Activated T-cell treated with anti-CD3 and anti-CD28 coated beads for 4 hours (primary cell): ENCODE measurements around the gene OAS2.
"Not testable (repeated sequence)": the region's sequence is repeated elsewhere in the genome, so short reads cannot be mapped to it uniquely, and the experiment has no call there.

ENCODE experiments used
- DNase-seq: peaks from one replicate; pipeline ENCODE4 v3.0.0-alpha.2; 2020

OAS2 gene

GRCh38 chr12:112987561-112987960 lies 9.2 kb downstream of the OAS2 start:
- DNase-seq: no peak

DNA sequence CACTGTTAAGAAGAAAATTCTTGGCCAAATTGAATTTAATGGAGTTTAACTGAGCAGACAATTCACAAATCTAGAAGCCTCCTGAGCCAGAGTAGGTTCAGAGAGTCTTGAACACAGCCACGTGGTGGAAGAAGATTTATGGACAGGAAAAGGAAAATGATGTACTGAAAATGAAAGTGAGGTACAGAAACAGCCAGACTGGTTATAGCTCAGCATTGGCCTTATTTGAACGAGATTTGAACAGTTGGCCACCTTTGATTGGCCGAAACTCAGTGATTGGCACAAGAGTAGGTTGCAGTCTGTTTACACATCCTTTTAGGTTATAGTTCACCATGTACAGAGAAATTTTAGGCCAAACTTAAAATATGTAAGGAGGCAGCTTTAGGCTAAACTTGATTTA lies 9.9 kb downstream of the OAS2 start:
- DNase-seq: no peak

DNA sequence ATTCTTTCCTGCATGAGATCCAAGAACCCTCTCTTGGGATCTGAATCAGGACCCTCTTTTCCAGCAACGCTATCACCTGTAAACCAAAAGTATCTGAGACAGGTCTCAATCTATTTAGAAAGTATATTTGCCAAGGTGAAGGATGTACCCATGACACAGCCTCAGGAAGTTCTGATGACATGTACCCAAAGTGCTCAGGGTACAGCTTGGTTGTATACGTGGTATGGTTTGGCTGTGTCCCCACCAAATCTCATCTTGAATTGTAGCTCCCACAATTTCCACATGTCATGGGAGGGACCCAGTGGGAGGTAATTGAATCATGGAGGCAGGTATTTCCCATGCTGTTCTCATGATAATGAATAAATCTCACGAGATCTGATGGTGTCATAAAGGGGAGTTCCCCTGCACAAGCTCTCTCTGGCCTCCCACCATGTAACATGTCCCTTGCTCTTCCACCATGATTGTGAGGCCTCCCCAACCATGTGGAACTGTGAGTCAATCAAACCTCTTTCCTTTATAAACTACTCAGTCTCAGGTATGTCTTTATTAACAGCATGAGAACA lies 10.6 kb downstream of the OAS2 start:
- DNase-seq: not testable (repeated sequence)

- no peak for DNase-seq
These were observed 11.5 kb downstream of the OAS2 start for GRCh38 chr12:112989806-112990205.

GRCh38 chr12:112992541-112993398 lies 14.5 kb downstream of the OAS2 start:
- DNase-seq: peak; percentile 43

- DNase-seq: no peak
These were observed 16.7 kb downstream of the OAS2 start for GRCh38 chr12:112995008-112995407.

- DNase-seq: no peak
These were observed 18.2 kb downstream of the OAS2 start for GRCh38 chr12:112996501-112996900.

DNA sequence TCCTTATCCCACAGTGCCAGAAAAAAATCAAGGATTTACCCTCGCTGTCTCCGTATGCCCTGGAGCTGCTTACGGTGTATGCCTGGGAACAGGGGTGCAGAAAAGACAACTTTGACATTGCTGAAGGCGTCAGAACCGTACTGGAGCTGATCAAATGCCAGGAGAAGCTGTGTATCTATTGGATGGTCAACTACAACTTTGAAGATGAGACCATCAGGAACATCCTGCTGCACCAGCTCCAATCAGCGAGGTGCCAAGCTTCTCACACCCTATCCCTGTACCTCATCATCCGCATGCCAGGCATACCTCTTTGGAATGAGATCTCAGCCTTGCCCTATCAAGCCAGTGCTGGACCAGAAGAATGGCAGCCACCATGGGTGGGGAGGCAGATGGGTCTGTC lies 19.2 kb downstream of the OAS2 start:
- DNase-seq: no peak

- DNase-seq: no peak
These were observed 20.9 kb downstream of the OAS2 start for GRCh38 chr12:112998987-112999767.

DNA sequence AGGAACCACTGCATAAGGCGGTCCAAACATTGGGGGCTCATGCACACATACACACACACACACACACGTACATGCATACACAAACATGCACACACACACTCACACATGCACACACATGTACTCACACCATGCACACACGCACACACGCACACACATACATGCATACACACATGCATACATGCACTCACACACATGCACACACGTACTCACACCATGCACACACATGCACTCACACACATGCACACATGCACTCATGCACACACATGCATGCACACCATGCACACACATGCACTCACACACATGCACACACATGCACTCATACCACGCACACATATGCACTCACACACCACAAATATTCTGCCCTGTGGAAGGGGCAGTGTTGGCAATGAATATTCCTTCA lies 22.1 kb downstream of the OAS2 start:
- no peak for DNase-seq

- DNase-seq: no peak
These were observed 23.8 kb downstream of the OAS2 start for GRCh38 chr12:113002155-113002554.

DNA sequence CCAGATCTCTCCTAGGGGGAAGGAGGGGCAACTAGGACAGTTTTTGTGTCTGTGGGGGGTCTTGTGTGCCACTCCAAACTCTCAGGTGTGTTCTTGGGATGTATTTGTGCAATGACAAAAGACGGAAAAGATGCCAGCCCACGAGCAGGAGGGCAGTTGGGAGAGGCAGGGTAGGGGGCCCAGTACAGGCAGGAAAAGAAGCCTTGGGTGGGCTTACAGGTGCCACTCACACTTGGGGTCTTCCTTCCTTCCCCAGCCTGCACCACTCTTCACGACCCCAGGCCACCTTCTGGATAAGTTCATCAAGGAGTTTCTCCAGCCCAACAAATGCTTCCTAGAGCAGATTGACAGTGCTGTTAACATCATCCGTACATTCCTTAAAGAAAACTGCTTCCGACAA lies 24.4 kb downstream of the OAS2 start:
- no peak for DNase-seq

DNA sequence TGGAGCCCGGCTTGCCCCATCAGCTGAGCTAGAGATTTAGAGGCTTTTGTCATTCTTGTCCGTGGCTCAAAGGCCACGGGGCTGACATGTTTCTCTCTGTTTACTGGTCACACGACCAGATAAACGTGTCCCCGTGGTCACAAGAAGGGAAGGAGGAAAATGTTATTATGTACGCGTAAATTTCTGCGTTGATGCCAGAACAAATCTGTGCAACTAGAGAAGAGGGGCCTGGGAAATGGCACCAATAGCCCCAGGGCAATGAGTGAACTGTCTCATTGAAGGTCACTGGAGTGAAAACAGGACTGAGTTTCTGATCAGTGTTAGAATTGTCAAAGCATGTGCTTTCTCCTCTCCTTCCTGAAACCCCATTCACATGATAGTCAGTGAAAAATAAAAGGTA lies 25.3 kb downstream of the OAS2 start:
- DNase-seq: no peak

GRCh38 chr12:113005762-113006161 lies 27.4 kb downstream of the OAS2 start:
- no peak for DNase-seq

DNA sequence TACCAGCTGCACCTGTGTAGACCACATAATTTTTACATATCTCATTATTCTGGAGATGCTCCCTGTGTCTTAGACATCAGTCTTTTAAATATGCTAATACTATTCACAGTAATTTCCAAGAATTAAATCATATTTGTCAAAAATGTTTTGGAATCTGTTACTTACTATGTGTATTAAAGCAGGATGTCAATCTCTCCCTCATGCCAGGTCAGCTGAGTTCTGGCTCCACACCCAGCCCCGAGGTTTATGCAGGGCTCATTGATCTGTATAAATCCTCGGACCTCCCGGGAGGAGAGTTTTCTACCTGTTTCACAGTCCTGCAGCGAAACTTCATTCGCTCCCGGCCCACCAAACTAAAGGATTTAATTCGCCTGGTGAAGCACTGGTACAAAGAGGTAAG lies 27.9 kb downstream of the OAS2 start:
- DNase-seq: no peak

DNA sequence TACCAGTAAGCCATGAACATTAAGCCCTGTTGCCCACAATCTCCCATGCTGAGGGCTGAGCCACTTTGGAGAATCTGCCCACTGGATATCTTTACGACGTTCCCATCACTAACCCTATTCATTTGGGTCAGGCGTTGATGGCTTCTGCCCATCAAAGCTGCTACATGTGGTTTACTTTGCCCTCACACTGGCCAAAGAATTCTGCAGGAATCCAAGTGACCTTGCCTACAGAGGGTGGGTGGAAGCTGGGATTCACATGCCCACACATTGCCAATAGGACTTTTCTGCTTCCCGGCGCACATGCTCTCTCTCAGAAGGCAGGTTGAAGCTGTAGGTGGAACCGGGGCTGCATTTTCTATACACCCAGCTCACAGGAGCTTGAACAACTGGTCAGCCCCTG lies 28.3 kb downstream of the OAS2 start:
- no peak for DNase-seq

- no peak for DNase-seq
These were observed 28.8 kb downstream of the OAS2 start for GRCh38 chr12:113007166-113007565.

- no peak for DNase-seq
These were observed 32.4 kb downstream of the OAS2 start for GRCh38 chr12:113010701-113011100.

- no peak for DNase-seq
These were observed 36.2 kb downstream of the OAS2 start for GRCh38 chr12:113014565-113014964.

GRCh38 chr12:113016796-113017195 lies 38.5 kb downstream of the OAS2 start:
- DNase-seq: no peak

DNA sequence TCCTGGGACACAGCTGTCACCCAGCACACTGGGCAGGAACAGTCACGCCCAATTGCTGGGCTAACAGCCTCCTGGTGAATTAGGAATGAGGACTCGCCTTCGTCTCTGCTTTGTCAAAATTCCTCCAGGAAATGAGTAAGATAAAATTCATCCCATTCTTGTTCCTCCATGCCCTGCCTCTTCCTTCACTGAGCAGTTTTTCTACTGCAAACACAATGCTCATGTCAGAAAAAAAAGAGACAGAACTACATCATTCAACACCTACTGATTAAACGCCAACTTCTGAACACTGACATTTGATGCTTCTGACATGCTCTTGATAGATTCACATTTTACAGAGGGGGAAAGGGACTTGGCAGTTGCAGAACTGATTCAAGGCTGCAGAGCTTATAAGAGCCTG lies 40.7 kb downstream of the OAS2 start:
- no peak for DNase-seq

- DNase-seq: no peak
These were observed 43.2 kb downstream of the OAS2 start for GRCh38 chr12:113021500-113021899.

- DNase-seq: no peak
These were observed 44.4 kb downstream of the OAS2 start for GRCh38 chr12:113022563-113023297.
